HCT116 (cell line): ENCODE measurements around the gene BMPER. TPM values are rescaled to one million over a fixed set of nuclear protein-coding genes. Genes with fewer than 3 reads are reported as not detected.

ENCODE experiments used
- ATAC-seq: fragments of 200-7000 bp; cut with Tn5 transposase; 2 replicates; pipeline ENCODE4 v1.9.1; 2020; ENCODE audit warnings: mild to moderate bottlenecking, moderate library complexity
- BruUV-seq: library from RNA; stranded (reverse); fragments of 400-500 nt; replicated peaks from 2 replicates; lab custom pipeline; 2021; lab: Mats Ljungman, UMichigan
- CTCF ChIA-PET: fragments of 300-600 bp; sonication (Branson Sonifier 250); formaldehyde crosslinking; loops from one replicate; lab custom pipeline; 2021; ENCODE audit warnings: antibody characterized with exemption; lab: Charles Lee
- POLR2A ChIA-PET: fragments of 300-600, 350-600 bp; sonication (Branson Sonifier 250); formaldehyde crosslinking; loops from one replicate; lab custom pipeline; 2021; ENCODE audit warnings: antibody characterized with exemption; lab: Charles Lee
- RAD21 ChIA-PET, 2 experiments: fragments of 300-600 bp; sonication (Branson Sonifier 250); formaldehyde crosslinking; loops; one replicate each; lab custom pipeline; 2023; ENCODE audit warnings: low total read pairs in 2 of 2; ENCODE audit not compliant: uncharacterized antibody in 2 of 2, unreplicated experiment in 2 of 2, low non-redundant PET in 1 of 2; lab: Charles Lee
- DNase-seq: peaks from one replicate; pipeline ENCODE4 v3.0.0-alpha.2; 2010; ENCODE audit warnings: low read depth, low spot score
- H2AFZ ChIP-seq: fragments of 200-600 bp; shearing (Covaris generic), sonication (generic); 2 replicates; pipeline ENCODE4 v1.6.1; 2017; ENCODE audit warnings: low read depth, mixed run types, mixed read lengths, antibody characterized with exemption, low read length; ENCODE audit not compliant: poor library complexity, severe bottlenecking
- H3K27ac ChIP-seq: 2 replicates; pipeline ENCODE4 v1.5.1; 2012; ENCODE audit warnings: low read depth, low read length
- H3K27me3 ChIP-seq: fragments of 200-600 bp; sonication (generic); 2 replicates; pipeline ENCODE4 v1.6.1; 2016; ENCODE audit warnings: mixed run types, low read length, mixed read lengths; ENCODE audit not compliant: insufficient read depth
- H3K36me3 ChIP-seq, 2 experiments: fragments of 200-500 bp in 1 of 2; fragments of 200-600 bp in 1 of 2; sonication (Bioruptor generic) in 1 of 2; sonication (generic) in 1 of 2; 2 replicates each; pipeline versions ENCODE4 v1.5.1 to v1.6.1; 2014 to 2016; ENCODE audit warnings: low read length in 2 of 2, inconsistent platforms in 1 of 2, mixed read lengths in 1 of 2, mixed run types in 1 of 2; ENCODE audit not compliant: insufficient read depth in 2 of 2, control insufficient read depth in 1 of 2
- H3K4me1 ChIP-seq, 2 experiments: fragments of 200-600 bp in 1 of 2; sonication (generic) in 1 of 2; 2 replicates each; pipeline versions ENCODE4 v1.5.1 to v1.6.1; 2012 to 2017; ENCODE audit warnings: low read length in 2 of 2, inconsistent platforms in 1 of 2, mild to moderate bottlenecking in 1 of 2, mixed read lengths in 1 of 2, mixed run types in 1 of 2, moderate library complexity in 1 of 2; ENCODE audit not compliant: insufficient read depth in 2 of 2, control insufficient read depth in 1 of 2
- H3K4me2 ChIP-seq: fragments of 200-600 bp; sonication (generic); 2 replicates; pipeline ENCODE4 v1.6.1; 2017; ENCODE audit warnings: mixed run types, low read length, mixed read lengths
- H3K4me3 ChIP-seq, 2 experiments: fragments of 200-600 bp in 1 of 2; sonication (generic) in 1 of 2; replicated peaks in 1 of 2; 2 replicates each; pipeline ENCODE4 v1.5.1; 2011 to 2016; ENCODE audit warnings: low read length in 2 of 2, control low read depth in 1 of 2, low read depth in 1 of 2, mild to moderate bottlenecking in 1 of 2, mixed read lengths in 1 of 2, mixed run types in 1 of 2
- H3K79me2 ChIP-seq: fragments of 200-600 bp; sonication (generic); 2 replicates; pipeline ENCODE4 v1.6.1; 2017; ENCODE audit warnings: mild to moderate bottlenecking, mixed run types, low read length, moderate library complexity, mixed read lengths; ENCODE audit not compliant: insufficient read depth
- H3K9ac ChIP-seq: fragments of 200-600 bp; sonication (generic); 2 replicates; pipeline ENCODE4 v1.6.1; 2016; ENCODE audit warnings: low read length, mixed read lengths
- H3K9me2 ChIP-seq: fragments of 200-600 bp; sonication (generic), shearing (Covaris generic); 2 replicates; pipeline ENCODE4 v1.6.1; 2017; ENCODE audit warnings: mixed run types, mild to moderate bottlenecking, moderate library complexity; ENCODE audit not compliant: insufficient read depth
- H3K9me3 ChIP-seq, 2 experiments: fragments of 200-500 bp in 1 of 2; fragments of 200-600 bp in 1 of 2; sonication (Bioruptor generic) in 1 of 2; sonication (generic) in 1 of 2; 2 replicates each; pipeline ENCODE4 v1.6.1; 2014 to 2017; ENCODE audit warnings: low read length in 2 of 2, mixed read lengths in 2 of 2, inconsistent platforms in 1 of 2, low read depth in 1 of 2, mild to moderate bottlenecking in 1 of 2, mixed run types in 1 of 2, moderate library complexity in 1 of 2; ENCODE audit not compliant: control insufficient read depth in 1 of 2, insufficient read depth in 1 of 2
- H4K20me1 ChIP-seq: fragments of 200-600 bp; sonication (generic), shearing (Covaris generic); 2 replicates; pipeline ENCODE4 v1.6.1; 2017; ENCODE audit warnings: mixed run types, mild to moderate bottlenecking, moderate library complexity; ENCODE audit not compliant: insufficient read depth
- CBX3 ChIP-seq: IDR thresholded peaks from 2 replicates; pipeline ENCODE4 v1.6.1; 2012; ENCODE audit warnings: low read depth
- CEBPB ChIP-seq: IDR thresholded peaks from 2 replicates; pipeline ENCODE4 v1.6.1; 2012; ENCODE audit warnings: low read depth
- EGR1 ChIP-seq: IDR thresholded peaks from 2 replicates; pipeline ENCODE4 v1.6.1; 2012; ENCODE audit warnings: low read depth
- ELF1 ChIP-seq: IDR thresholded peaks from 2 replicates; pipeline ENCODE4 v1.6.1; 2012; ENCODE audit warnings: low read depth, borderline replicate concordance
- EZH2 ChIP-seq: fragments of 200-600 bp; sonication (generic); IDR thresholded peaks from 2 replicates; pipeline ENCODE4 v1.6.1; 2017; ENCODE audit warnings: antibody characterized with exemption, mixed run types
- EZH2phosphoT487 ChIP-seq: fragments of 200-600 bp; IDR thresholded peaks from 2 replicates; pipeline ENCODE4 v1.6.1; 2018; ENCODE audit warnings: antibody characterized with exemption, borderline replicate concordance
- POLR2A ChIP-seq: IDR thresholded peaks from 2 replicates; pipeline ENCODE4 v1.7.0; 2011; ENCODE audit warnings: borderline replicate concordance; ENCODE audit not compliant: insufficient read depth, insufficient read length; ENCODE audit errors: extremely low read depth
- POLR2AphosphoS5 ChIP-seq: IDR thresholded peaks from 2 replicates; pipeline ENCODE4 v1.6.1; 2011; ENCODE audit warnings: mild to moderate bottlenecking, low read depth, low read length, moderate library complexity
- RAD21 ChIP-seq: IDR thresholded peaks from 2 replicates; pipeline ENCODE4 v1.6.1; 2012; ENCODE audit warnings: low read depth, mild to moderate bottlenecking
- SIN3A ChIP-seq: IDR thresholded peaks from 2 replicates; pipeline ENCODE4 v1.6.1; 2012; ENCODE audit warnings: low read depth
- SRF ChIP-seq: IDR thresholded peaks from 2 replicates; pipeline ENCODE4 v1.6.1; 2012; ENCODE audit warnings: low read depth
- TCF7L2 ChIP-seq: IDR thresholded peaks from 2 replicates; pipeline ENCODE4 v1.7.0; 2011; ENCODE audit warnings: borderline replicate concordance, inconsistent platforms; ENCODE audit not compliant: insufficient read depth, insufficient read length; ENCODE audit errors: extremely low read depth
- YY1 ChIP-seq: IDR thresholded peaks from 2 replicates; pipeline ENCODE4 v1.6.1; 2011; ENCODE audit warnings: low read length, low read depth, moderate library complexity, mild to moderate bottlenecking; ENCODE audit not compliant: insufficient replicate concordance; ENCODE audit errors: extremely low read depth
- ZFX ChIP-seq: fragments of 450-650 bp; IDR thresholded peaks from 2 replicates; pipeline ENCODE4 v1.6.1; 2017
- ZNF274 ChIP-seq: fragments of 200-500 bp; sonication (Bioruptor generic); IDR thresholded peaks from 2 replicates; pipeline ENCODE4 v1.6.1; 2014; ENCODE audit warnings: mild to moderate bottlenecking, low read depth, low read length, inconsistent platforms
- intact Hi-C: fragments of 100-400 bp; cut with micrococcal nuclease; formaldehyde crosslinking; loops from 2 replicates; pipeline ENCODE4 v1.10.0; 2022
- total RNA-seq: library from RNA; stranded (reverse); gene quantifications from one replicate; pipeline ENCODE4 v1.2.1, GENCODE V29; 2021; ENCODE audit not compliant: unreplicated experiment
- TF ChIP-seq, protein P1 (sequence below): IDR thresholded peaks from 2 replicates; pipeline ENCODE4 v1.6.1; 2012
- TF ChIP-seq, protein P2 (sequence below), 3 experiments: fragments of 200-600 bp in 1 of 3; sonication (generic) in 1 of 3; IDR thresholded peaks in 2 of 3; conservative IDR thresholded peaks in 1 of 3; 2 replicates each; pipeline ENCODE4 v1.5.1; 2012 to 2017; ENCODE audit warnings: low read depth in 2 of 3, low read length in 2 of 3, antibody characterized with exemption in 1 of 3, borderline replicate concordance in 1 of 3, control low read depth in 1 of 3, mild to moderate bottlenecking in 1 of 3, mixed read lengths in 1 of 3, mixed run types in 1 of 3, moderate library complexity in 1 of 3; ENCODE audit not compliant: insufficient read depth in 1 of 3
- TF ChIP-seq, protein P3 (sequence below): IDR thresholded peaks from 2 replicates; pipeline ENCODE4 v1.6.1; 2012; ENCODE audit warnings: low read depth
- TF ChIP-seq, protein P4 (sequence below): IDR thresholded peaks from 2 replicates; pipeline ENCODE4 v1.6.1; 2012

Gene BMPER
- total RNA-seq, 1 experiment from 2014 or later = not detected

DNA sequence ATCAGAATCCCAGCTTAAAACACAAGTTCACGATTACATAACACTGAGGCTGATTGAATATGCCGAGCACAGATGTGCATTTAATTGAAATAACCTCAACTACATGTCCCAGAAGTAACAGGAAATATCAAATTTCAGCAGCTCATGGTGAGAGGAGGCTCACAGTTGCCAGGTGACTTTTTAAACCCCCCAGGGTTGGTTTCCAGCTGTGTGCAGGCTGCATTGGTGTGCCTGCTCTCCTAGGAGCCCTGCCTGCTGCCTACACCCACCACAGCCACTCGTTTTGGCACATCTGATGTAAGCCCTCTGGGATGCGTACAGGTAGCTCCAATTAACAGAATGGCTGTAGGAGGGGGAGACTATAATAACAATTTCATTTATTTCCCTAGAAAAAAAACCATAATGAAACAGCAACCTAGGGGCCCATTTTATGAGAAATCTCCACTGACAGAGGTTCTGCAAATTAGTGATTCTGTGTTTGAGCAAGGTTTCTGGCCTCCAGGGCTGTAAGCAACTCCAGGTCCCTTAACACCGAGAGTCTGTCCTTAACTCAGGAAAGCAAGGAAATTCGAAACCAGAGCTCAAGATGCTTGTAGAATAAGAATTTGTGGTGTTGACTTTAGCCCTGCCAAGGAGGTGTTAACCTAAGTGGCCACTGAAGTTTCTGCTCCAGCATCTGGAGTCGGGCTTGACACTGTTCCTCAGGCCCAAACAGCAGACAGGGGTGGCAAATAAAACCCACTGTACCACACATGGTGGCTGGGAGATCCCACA lies 161.9 kb downstream of the BMPER start:
- POLR2A ChIA-PET = no interaction called here
- peaks cover 12% of the 10 kb centered on the region in 2 experiments; a peak in 3 of 4 replicates for H3K4me1 ChIP-seq
- peak; percentile 32; the same call in 1 of the 2 replicates for ATAC-seq
- no peaks in the 10 kb centered on the region for H3K27me3 ChIP-seq
- H2AFZ ChIP-seq = no peak overlapping the region
- RAD21 ChIA-PET = no interaction called here
- no peaks in the 10 kb centered on the region for H3K9me3 ChIP-seq
- CTCF ChIA-PET = interaction anchor here (1.2 to 1.8 kb wide), 3 partner anchors 21 to 134 kb away, joined by 3 to 8 read pairs (median 3); no protein-coding TSS in a partner anchor
- no peak for TF ChIP-seq RAD21
- TF ChIP-seq, protein P1, sequence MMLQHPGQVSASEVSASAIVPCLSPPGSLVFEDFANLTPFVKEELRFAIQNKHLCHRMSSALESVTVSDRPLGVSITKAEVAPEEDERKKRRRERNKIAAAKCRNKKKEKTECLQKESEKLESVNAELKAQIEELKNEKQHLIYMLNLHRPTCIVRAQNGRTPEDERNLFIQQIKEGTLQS = no peak
- no peak for TF ChIP-seq POLR2A
- TF ChIP-seq TCF7L2 = no peak
- TF ChIP-seq EGR1 = no peak
- TF ChIP-seq YY1 = no peak
- TF ChIP-seq, protein P2, sequence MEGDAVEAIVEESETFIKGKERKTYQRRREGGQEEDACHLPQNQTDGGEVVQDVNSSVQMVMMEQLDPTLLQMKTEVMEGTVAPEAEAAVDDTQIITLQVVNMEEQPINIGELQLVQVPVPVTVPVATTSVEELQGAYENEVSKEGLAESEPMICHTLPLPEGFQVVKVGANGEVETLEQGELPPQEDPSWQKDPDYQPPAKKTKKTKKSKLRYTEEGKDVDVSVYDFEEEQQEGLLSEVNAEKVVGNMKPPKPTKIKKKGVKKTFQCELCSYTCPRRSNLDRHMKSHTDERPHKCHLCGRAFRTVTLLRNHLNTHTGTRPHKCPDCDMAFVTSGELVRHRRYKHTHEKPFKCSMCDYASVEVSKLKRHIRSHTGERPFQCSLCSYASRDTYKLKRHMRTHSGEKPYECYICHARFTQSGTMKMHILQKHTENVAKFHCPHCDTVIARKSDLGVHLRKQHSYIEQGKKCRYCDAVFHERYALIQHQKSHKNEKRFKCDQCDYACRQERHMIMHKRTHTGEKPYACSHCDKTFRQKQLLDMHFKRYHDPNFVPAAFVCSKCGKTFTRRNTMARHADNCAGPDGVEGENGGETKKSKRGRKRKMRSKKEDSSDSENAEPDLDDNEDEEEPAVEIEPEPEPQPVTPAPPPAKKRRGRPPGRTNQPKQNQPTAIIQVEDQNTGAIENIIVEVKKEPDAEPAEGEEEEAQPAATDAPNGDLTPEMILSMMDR (IDR thresholded peaks at IDR 0.05 in 2 of 3, conservative IDR thresholded peaks at IDR 0.05 in 1 of 3; ENCODE audit: borderline replicate concordance in 1 of 3, insufficient read depth in 1 of 3, low read depth in 2 of 3, low read length in 2 of 3) = no peak
- TF ChIP-seq EZH2phosphoT487 = no peak
- TF ChIP-seq CBX3 = no peak
- no peak for TF ChIP-seq ELF1
- TF ChIP-seq CEBPB = no peak
- TF ChIP-seq ZNF274 = no peak
- TF ChIP-seq, protein P3, sequence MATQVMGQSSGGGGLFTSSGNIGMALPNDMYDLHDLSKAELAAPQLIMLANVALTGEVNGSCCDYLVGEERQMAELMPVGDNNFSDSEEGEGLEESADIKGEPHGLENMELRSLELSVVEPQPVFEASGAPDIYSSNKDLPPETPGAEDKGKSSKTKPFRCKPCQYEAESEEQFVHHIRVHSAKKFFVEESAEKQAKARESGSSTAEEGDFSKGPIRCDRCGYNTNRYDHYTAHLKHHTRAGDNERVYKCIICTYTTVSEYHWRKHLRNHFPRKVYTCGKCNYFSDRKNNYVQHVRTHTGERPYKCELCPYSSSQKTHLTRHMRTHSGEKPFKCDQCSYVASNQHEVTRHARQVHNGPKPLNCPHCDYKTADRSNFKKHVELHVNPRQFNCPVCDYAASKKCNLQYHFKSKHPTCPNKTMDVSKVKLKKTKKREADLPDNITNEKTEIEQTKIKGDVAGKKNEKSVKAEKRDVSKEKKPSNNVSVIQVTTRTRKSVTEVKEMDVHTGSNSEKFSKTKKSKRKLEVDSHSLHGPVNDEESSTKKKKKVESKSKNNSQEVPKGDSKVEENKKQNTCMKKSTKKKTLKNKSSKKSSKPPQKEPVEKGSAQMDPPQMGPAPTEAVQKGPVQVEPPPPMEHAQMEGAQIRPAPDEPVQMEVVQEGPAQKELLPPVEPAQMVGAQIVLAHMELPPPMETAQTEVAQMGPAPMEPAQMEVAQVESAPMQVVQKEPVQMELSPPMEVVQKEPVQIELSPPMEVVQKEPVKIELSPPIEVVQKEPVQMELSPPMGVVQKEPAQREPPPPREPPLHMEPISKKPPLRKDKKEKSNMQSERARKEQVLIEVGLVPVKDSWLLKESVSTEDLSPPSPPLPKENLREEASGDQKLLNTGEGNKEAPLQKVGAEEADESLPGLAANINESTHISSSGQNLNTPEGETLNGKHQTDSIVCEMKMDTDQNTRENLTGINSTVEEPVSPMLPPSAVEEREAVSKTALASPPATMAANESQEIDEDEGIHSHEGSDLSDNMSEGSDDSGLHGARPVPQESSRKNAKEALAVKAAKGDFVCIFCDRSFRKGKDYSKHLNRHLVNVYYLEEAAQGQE = no peak
- TF ChIP-seq POLR2AphosphoS5 = no peak
- TF ChIP-seq, protein P4, sequence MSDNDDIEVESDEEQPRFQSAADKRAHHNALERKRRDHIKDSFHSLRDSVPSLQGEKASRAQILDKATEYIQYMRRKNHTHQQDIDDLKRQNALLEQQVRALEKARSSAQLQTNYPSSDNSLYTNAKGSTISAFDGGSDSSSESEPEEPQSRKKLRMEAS = no peak
- TF ChIP-seq SIN3A = no peak
- TF ChIP-seq ZFX = no peak
- TF ChIP-seq SRF = no peak
- no peak for TF ChIP-seq EZH2
- no TSS peak for BruUV-seq
- intact Hi-C loops = no loop called here
- H3K9me2 ChIP-seq = no peaks in the 10 kb centered on the region
- no peaks in the 10 kb centered on the region for H3K36me3 ChIP-seq
- no peaks in the 10 kb centered on the region for H3K79me2 ChIP-seq
- peak overlapping the region; percentile 44 for H3K4me2 ChIP-seq
- H3K4me3 ChIP-seq = no peak overlapping the region
- H3K27ac ChIP-seq = no peak overlapping the region
- H3K9ac ChIP-seq = no peak overlapping the region
- DNase-seq = no peak
- H4K20me1 ChIP-seq = no peaks in the 10 kb centered on the region
